SKM-1 treated with dmso at 0.1 percent for 144 hours (cell line): Measurements from ENCODE around the gene DNAH8.

Experiments used
- DNase-seq: peaks from one replicate; lab custom pipeline; 2025; ENCODE audit not compliant: unreplicated experiment; lab: John Stamatoyannopoulos, UW

The DNAH8 gene, protein sequence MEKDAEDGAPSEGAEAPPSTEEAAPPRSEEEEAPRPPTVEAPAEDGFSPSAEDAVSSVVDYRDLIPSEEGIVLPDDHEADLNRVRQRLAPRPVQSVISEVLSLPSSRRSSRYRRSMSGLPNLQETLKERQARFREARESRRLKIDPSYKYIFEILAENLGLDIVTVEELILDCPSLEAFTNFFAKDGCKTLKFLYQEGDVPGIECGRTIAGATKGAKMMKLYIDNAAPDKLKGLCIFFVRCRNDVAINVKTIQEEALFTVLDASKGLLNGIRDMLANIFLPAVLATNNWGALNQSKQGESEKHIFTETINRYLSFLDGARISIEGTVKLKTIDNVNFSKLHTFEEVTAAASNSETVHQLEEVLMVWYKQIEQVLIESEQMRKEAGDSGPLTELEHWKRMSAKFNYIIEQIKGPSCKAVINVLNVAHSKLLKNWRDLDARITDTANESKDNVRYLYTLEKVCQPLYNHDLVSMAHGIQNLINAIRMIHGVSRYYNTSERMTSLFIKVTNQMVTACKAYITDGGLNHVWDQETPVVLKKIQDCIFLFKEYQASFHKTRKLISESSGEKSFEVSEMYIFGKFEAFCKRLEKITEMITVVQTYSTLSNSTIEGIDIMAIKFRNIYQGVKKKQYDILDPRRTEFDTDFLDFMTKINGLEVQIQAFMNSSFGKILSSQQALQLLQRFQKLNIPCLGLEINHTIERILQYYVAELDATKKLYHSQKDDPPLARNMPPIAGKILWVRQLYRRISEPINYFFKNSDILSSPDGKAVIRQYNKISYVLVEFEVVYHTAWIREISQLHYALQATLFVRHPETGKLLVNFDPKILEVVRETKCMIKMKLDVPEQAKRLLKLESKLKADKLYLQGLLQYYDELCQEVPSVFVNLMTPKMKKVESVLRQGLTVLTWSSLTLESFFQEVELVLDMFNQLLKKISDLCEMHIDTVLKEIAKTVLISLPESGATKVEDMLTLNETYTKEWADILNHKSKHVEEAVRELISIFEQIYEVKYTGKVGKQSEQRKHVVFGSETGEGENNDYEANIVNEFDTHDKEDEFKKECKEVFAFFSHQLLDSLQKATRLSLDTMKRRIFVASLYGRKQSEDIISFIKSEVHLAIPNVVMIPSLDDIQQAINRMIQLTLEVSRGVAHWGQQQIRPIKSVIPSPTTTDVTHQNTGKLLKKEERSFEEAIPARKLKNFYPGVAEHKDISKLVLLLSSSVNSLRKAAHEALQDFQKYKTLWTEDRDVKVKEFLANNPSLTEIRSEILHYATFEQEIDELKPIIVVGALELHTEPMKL (N-terminal part only)

GRCh38 chr6:38715016-38715689 lies at the start of gene DNAH8:
TSS of gene DNAH8 (plus strand) at chr6:38715311. CDS start at chr6:38722810, 7,499 bp downstream.
- DNase-seq: no peak

DNA sequence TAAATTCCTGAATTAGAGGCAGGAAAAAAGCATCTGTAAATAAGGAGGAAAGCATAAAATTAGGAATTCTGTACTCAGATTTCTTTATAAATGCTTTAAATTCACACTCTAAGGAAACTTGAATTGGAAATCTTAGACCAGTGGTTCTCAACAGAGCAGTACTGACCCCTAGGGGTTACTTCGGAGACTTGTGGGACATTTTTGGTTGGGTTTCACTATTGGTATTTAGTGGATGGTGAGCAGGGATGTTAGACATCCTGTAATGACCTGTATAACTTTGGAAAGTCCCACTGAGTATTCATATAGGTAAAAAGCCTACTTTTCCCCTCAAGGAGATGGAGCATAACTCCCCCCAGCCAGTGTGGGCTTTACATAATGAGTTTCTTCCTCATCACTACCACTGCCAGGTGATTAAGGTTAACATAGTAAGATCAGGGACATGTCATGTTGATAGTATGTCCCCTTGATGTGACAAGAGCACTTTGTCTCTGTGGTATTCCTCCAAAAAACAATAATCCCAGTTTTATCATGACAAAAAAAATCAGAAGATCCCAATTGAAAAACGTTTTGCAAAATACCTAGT lies 43.1 kb upstream of the DNAH8 start:
- peak; percentile 52 for DNase-seq

GRCh38 chr6:38673397-38674165 lies 41.5 kb upstream of the DNAH8 start:
- peak; percentile 19 for DNase-seq

DNA sequence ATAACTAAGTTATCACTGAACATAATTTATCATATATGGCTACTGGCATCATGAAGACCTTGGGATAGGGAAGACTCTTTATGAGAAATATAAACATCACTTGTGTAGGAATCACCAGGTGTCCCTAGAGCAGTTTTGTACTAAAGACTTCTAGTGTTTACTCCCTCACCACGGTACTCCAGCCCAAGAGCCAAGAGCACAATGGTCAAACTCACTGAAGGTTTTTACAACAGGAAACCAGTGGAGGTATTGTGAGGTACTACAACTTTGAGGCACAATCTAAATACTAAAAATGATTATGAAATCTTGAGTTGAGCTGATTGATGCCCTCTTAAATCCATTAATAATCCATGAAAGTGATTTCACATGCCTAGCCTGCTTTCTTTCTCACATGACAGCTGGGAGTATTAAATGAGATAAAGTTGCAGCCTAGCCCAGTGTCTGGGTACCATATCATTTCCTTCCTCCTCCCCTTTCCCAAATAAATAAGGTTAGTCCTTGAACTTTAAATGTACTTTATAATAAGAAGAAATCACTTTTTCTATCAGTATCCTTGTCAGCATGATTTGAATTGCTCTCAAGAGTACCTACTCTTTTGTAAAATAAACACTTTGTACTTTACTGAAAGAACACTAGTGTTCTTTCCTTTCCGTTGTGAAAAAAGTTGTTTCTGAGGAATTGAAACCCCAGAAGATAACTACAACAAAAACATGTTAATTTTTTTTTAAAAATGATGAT lies 38.7 kb upstream of the DNAH8 start:
- no peak for DNase-seq

GRCh38 chr6:38676974-38677544 lies 38.1 kb upstream of the DNAH8 start:
- no peak for DNase-seq

GRCh38 chr6:38678178-38678760 lies 36.8 kb upstream of the DNAH8 start:
- no peak for DNase-seq

DNA sequence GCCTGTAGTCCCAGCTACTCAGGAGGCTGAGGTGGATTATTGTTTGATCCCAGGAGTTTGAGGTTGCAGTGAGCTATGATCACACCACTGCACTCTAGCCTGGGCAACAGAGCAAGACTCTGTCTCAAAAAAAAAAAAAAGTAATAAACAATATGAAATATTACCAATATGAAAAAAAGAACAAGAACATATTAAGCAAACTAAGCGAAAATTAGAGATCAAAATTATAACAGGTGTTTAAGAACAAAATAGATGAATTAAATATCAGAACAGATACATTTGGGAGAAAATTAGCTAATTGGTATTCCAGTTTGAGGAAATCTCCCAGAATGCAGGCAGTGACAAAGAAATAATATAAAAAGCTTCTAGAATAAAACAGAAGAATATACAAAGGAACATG lies 35.4 kb upstream of the DNAH8 start:
- no peak for DNase-seq

DNA sequence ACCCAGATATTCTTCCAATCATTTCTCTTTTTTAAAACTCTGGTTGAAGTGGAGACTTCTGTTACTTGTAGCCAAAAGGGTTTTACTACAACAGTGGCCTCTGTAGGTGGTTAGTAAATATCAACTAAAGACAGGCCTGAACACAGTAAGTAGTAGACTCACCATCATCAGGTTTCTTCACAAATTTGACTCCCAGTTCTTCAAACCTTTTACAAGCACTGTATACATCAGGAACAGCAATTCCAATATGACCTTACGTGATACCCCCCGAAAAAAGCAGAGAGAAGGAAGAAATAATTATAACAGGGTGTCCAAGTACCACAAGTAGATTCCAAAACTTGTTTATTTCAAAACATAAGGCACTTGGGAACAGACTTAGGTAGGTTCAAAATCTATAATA lies 33.3 kb upstream of the DNAH8 start:
- no peak for DNase-seq

- DNase-seq: no peak
Measured at GRCh38 chr6:38684237-38684636, 30.9 kb upstream of the DNAH8 start.

- DNase-seq: no peak
Measured at GRCh38 chr6:38684904-38685303, 30.2 kb upstream of the DNAH8 start.

GRCh38 chr6:38686270-38687042 lies 28.7 kb upstream of the DNAH8 start:
- no peak for DNase-seq

DNA sequence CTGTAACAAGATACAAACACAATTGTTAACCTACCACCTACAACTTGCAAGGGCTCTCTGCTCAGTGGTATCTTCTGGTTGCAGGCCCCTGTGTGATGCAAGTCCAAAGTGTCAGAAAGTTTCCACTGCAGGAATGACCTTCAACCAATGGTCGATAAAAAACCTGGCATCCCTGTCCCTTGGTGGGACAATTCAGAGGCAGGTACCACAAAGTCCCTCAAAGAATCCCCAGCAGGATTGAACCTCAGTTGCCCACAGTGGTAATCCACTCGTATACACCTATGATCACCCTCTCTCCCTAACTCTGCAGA lies 28.1 kb upstream of the DNAH8 start:
- no peak for DNase-seq

- no peak for DNase-seq
Measured at GRCh38 chr6:38687549-38687948, 27.6 kb upstream of the DNAH8 start.

GRCh38 chr6:38688579-38689087 lies 26.5 kb upstream of the DNAH8 start:
- DNase-seq: no peak

DNA sequence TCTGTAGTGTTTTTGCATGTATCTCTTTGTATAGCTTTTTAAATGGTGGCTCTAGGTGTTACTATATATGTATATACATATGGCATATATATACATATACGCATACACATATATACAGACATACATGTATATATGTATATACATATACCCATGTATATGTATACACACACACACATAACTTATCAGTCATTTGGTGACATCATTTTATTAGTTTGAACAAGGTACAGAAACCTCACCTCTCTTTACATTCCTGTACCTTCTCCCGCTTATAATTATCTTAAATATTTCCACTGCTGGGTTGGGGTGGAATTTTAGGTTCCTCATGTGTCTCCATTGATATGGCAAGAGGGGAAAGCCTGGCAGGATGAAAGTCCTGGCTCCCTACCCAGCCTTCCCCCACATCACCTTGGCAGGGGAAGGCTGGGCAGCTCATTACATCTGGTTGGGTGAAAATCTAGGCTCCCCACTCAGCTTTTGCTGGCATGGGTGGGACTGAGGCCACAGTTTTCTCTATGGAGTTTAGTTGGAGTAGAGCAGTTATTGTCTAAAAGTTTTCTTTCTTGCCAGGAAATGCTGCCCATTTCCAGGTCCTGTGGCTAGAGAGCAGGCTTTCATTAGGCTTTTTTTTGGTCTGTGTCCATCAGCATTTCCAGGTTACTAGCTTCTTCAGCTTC lies 19.7 kb upstream of the DNAH8 start:
- DNase-seq: no peak

DNA sequence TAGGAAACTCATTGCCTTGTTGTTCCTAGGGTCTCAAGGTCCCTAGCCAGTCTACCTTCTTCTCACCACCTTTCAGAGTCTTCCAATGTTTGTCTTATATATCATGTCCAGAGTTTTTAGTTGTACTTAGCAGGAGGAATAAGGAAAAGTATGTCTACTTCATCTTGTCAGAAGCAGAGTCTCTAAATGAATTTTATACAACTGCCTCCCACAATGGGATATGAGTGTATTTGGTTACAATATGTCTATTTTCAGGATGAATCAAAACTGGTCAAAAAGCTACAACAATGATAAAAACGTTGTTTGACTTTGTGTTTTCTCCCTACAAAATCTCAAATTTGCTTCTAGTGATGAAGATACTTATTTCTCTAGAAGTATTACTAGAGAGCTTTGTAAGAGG lies 19.2 kb upstream of the DNAH8 start:
- DNase-seq: no peak

DNA sequence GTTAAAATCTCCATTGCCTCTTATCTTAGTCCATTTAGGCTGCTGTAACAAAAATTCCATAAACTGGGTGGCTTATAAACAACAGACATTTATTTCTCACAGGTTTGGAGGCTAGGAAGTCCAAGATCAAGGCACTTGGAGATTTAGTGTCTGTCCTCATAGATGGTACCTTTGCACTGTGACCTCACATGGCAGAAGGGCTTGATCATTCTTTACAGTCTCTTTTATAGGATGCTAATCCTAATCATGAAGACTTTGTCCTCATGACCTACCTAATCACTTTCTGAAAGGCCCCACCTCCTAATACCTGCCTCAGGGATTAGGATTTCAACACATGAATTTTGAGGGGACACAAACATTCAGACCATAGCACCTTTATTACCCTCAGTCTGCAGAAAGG lies 18.8 kb upstream of the DNAH8 start:
- DNase-seq: no peak
